Fibroblast of gingiva (primary cell): Measurements from ENCODE around the gene ADAMTSL2.

Source experiments
- DNase-seq: peaks from one replicate; pipeline ENCODE4 v3.0.0-alpha.2; 2011; ENCODE audit warnings: low read depth

The ADAMTSL2 gene

GRCh38 chr9:133589454-133590227, 55.1 kb downstream of the ADAMTSL2 start:
- no peak for DNase-seq

GRCh38 chr9:133590231-133590855, 55.8 kb downstream of the ADAMTSL2 start:
- DNase-seq: no peak

GRCh38 chr9:133591116-133591910, 56.8 kb downstream of the ADAMTSL2 start:
- DNase-seq: no peak

GRCh38 chr9:133591985-133592384, 57.5 kb downstream of the ADAMTSL2 start:
- DNase-seq: no peak

- no peak for DNase-seq
Measured at GRCh38 chr9:133592731-133593409, 58.4 kb downstream of the ADAMTSL2 start.

- no peak for DNase-seq
Measured at GRCh38 chr9:133593587-133594253, 59.2 kb downstream of the ADAMTSL2 start.

GRCh38 chr9:133594310-133594709, 59.8 kb downstream of the ADAMTSL2 start:
- no peak for DNase-seq

GRCh38 chr9:133595910-133596309, 61.4 kb downstream of the ADAMTSL2 start:
- DNase-seq: no peak

- DNase-seq: no peak
Measured at GRCh38 chr9:133597316-133597957, 62.9 kb downstream of the ADAMTSL2 start.

- DNase-seq: no peak
Measured at GRCh38 chr9:133598978-133599377, 64.5 kb downstream of the ADAMTSL2 start.

GRCh38 chr9:133599470-133600173, 65.1 kb downstream of the ADAMTSL2 start:
- DNase-seq: no peak

- no peak for DNase-seq
Measured at GRCh38 chr9:133600739-133601138, 66.2 kb downstream of the ADAMTSL2 start.

- DNase-seq: no peak
Measured at GRCh38 chr9:133601746-133602145, 67.2 kb downstream of the ADAMTSL2 start.

- DNase-seq: no peak
Measured at GRCh38 chr9:133602277-133602676, 67.8 kb downstream of the ADAMTSL2 start.

- no peak for DNase-seq
Measured at GRCh38 chr9:133603135-133603927, 68.8 kb downstream of the ADAMTSL2 start.

GRCh38 chr9:133604214-133604613, 69.7 kb downstream of the ADAMTSL2 start:
- DNase-seq: no peak

- no peak for DNase-seq
Measured at GRCh38 chr9:133604856-133605255, 70.4 kb downstream of the ADAMTSL2 start.

- no peak for DNase-seq
Measured at GRCh38 chr9:133605446-133605845, 70.9 kb downstream of the ADAMTSL2 start.

GRCh38 chr9:133605856-133606707, 71.6 kb downstream of the ADAMTSL2 start:
- DNase-seq: no peak
